Tibial nerve (tissue), 4 donors: ENCODE data around the gene FOLR2. TPM values are rescaled to one million over a fixed set of nuclear protein-coding genes. Genes with fewer than 3 reads are reported as not detected.

Source experiments
- DNase-seq, 2 donors: peaks; one replicate each; pipeline ENCODE4 v3.0.0-alpha.2; 2019; ENCODE audit warnings: low spot score in 2 of 2
- H3K27ac ChIP-seq, 4 donors: fragments of 200-600 bp; sonication (generic) in 3 of 4; one replicate each; pipeline ENCODE4 v1.5.1; 2017 to 2019; ENCODE audit warnings: mild to moderate bottlenecking in 1 of 4
- H3K27me3 ChIP-seq, 2 donors: fragments of 200-600 bp; sonication (generic) in 1 of 2; one replicate each; pipeline versions ENCODE4 v1.5.1 to v1.6.0; 2017 to 2019
- H3K36me3 ChIP-seq, 3 donors: fragments of 200-600 bp; sonication (generic); one replicate each; pipeline ENCODE4 v1.5.1; 2018 to 2019
- H3K4me1 ChIP-seq, 4 donors: fragments of 200-600 bp; sonication (generic) in 3 of 4; one replicate each; pipeline ENCODE4 v1.5.1; 2017 to 2019
- H3K4me3 ChIP-seq, 4 donors: fragments of 200-600 bp; sonication (generic) in 3 of 4; one replicate each; pipeline ENCODE4 v1.5.1; 2017 to 2019; ENCODE audit warnings: mild to moderate bottlenecking in 1 of 4, moderate library complexity in 1 of 4
- H3K9me3 ChIP-seq, 4 donors: fragments of 200-600 bp; sonication (generic) in 3 of 4; one replicate each; pipeline ENCODE4 v1.5.1; 2017 to 2019
- CTCF ChIP-seq, 5 experiments: fragments of 200-600 bp in 3 of 5; fragments of 450-650 bp in 2 of 5; sonication (generic) in 3 of 5; IDR thresholded peaks; one replicate each; pipeline ENCODE4 v1.5.1; 2016 to 2019; ENCODE audit warnings: antibody characterized with exemption in 5 of 5, mild to moderate bottlenecking in 3 of 5, moderate library complexity in 2 of 5
- EP300 ChIP-seq, 2 donors: sonication (generic); formaldehyde crosslinking; IDR thresholded peaks; one replicate each; pipeline ENCODE4 v1.6.1; 2017; ENCODE audit warnings: antibody characterized with exemption in 2 of 2, mild to moderate bottlenecking in 1 of 2
- POLR2A ChIP-seq, 2 donors: fragments of 450-650 bp; IDR thresholded peaks; one replicate each; pipeline ENCODE4 v1.6.1; 2017; ENCODE audit warnings: antibody characterized with exemption in 2 of 2, mild to moderate bottlenecking in 2 of 2, moderate library complexity in 2 of 2
- WGBS, 2 donors: methylation state at CpG; one replicate each; pipeline ENCODE4 v1.1.5; 2018; 5-methylcytosine and 5-hydroxymethylcytosine counted together
- total RNA-seq, 4 donors: library from RNA; depleted of rRNA; stranded (reverse); fragments of >200 nt; gene quantifications; one replicate each; pipeline ENCODE4 v1.1.0, GENCODE V29; 2016

The FOLR2 gene
- total RNA-seq, 4 donors from 2014 or later: 27.8 to 60.9 (median 35.7) TPM

GRCh38 chr11:72234920-72235319, 18.3 kb downstream of the FOLR2 start:
- 66 to 81% methylated on average over 4 of the region's 4 CpGs for WGBS, 2 donors
- H3K27me3 ChIP-seq: no peaks in the 10 kb centered on the region
- no peak for TF ChIP-seq POLR2A (IDR thresholded peaks at IDR 0.05)
- TF ChIP-seq CTCF (IDR thresholded peaks at IDR 0.05): no peak
- no peak for TF ChIP-seq EP300 (IDR thresholded peaks at IDR 0.05)
- no peak overlapping the region for H3K27ac ChIP-seq
- DNase-seq: no peak
- H3K4me3 ChIP-seq: no peak overlapping the region
- H3K4me1 ChIP-seq: peaks cover 0 to 43% (median 13%) of the 10 kb centered on the region in 4 donors
- no peaks in the 10 kb centered on the region for H3K9me3 ChIP-seq
- peaks cover 0 to 82% (median 43%) of the 10 kb centered on the region in 3 donors for H3K36me3 ChIP-seq

- no peak overlapping the region for H3K4me3 ChIP-seq
- TF ChIP-seq CTCF (IDR thresholded peaks at IDR 0.05) (no peak), POLR2A (IDR thresholded peaks at IDR 0.05) (no peak), EP300 (IDR thresholded peaks at IDR 0.05) (no peak)
- peaks cover 0 to 5% of the 10 kb centered on the region in 2 donors for H3K27me3 ChIP-seq
- H3K27ac ChIP-seq: no peak overlapping the region
- WGBS, 2 donors: 86 to 91% methylated on average over 15 to 17 of the region's 17 CpGs
- H3K4me1 ChIP-seq: peaks cover 0 to 49% (median 18%) of the 10 kb centered on the region in 4 donors
- H3K36me3 ChIP-seq: peaks cover 0 to 76% (median 37%) of the 10 kb centered on the region in 3 donors
- H3K9me3 ChIP-seq: no peaks in the 10 kb centered on the region
- DNase-seq: no peak
These were observed 18.9 kb downstream of the FOLR2 start for GRCh38 chr11:72235351-72236057.

- H3K36me3 ChIP-seq: peaks cover 0 to 69% (median 30%) of the 10 kb centered on the region in 3 donors
- no peak for DNase-seq
These were observed 19.6 kb downstream of the FOLR2 start for GRCh38 chr11:72236083-72236697.

GRCh38 chr11:72236774-72237111, 20.1 kb downstream of the FOLR2 start:
- H3K9me3 ChIP-seq: no peaks in the 10 kb centered on the region
- H3K4me3 ChIP-seq: no peak overlapping the region
- TF ChIP-seq CTCF (IDR thresholded peaks at IDR 0.05): no peak
- TF ChIP-seq EP300 (IDR thresholded peaks at IDR 0.05): no peak
- TF ChIP-seq POLR2A (IDR thresholded peaks at IDR 0.05): no peak
- H3K36me3 ChIP-seq: peaks cover 0 to 63% (median 25%) of the 10 kb centered on the region in 3 donors
- H3K4me1 ChIP-seq: peaks cover 0 to 57% (median 23%) of the 10 kb centered on the region in 4 donors
- H3K27ac ChIP-seq: no peak overlapping the region
- 62 to 76% methylated on average over 2 of the region's 2 CpGs for WGBS, 2 donors
- DNase-seq: no peak
- peaks cover 0 to 18% of the 10 kb centered on the region in 2 donors for H3K27me3 ChIP-seq

More at GRCh38 chr11:72236083-72236697, 19.6 kb downstream of the FOLR2 start:
- no peaks in the 10 kb centered on the region for H3K9me3 ChIP-seq
- 63 to 64% methylated on average over 4 of the region's 4 CpGs for WGBS, 2 donors
- H3K4me3 ChIP-seq: no peak overlapping the region
- H3K4me1 ChIP-seq: peaks cover 0 to 56% (median 23%) of the 10 kb centered on the region in 4 donors
- H3K27me3 ChIP-seq: peaks cover 0 to 12% of the 10 kb centered on the region in 2 donors
- TF ChIP-seq POLR2A (IDR thresholded peaks at IDR 0.05) (no peak), EP300 (IDR thresholded peaks at IDR 0.05) (no peak), CTCF (IDR thresholded peaks at IDR 0.05) (no peak)
- no peak overlapping the region for H3K27ac ChIP-seq
